ENCODE measurements around the gene CD28. TPM values are rescaled to one million over a fixed set of nuclear protein-coding genes. Genes with fewer than 3 reads are reported as not detected.

The CD28 gene
- total and polyA plus RNA-seq, 9 of the 15 experiments (the other 6 are each of a cell fraction or from before 2014, with no cell fraction given), result 0.01 to 0.11 TPM; not detected in 7

GRCh38 chr2:203692031-203692710, 14.3 kb upstream of the CD28 start (continued):
- TF ChIP-seq REST (IDR thresholded peaks at IDR 0.05; ENCODE audit: borderline replicate concordance), result no peak
- TF ChIP-seq REST (CRISPR knock-in tag; IDR thresholded peaks at IDR 0.05; ENCODE audit: low read depth), result no peak
- no peak for TF ChIP-seq HINFP (tag; conservative IDR thresholded peaks at IDR 0.05; ENCODE audit: low read depth)
- TF ChIP-seq MCM7 (IDR thresholded peaks at IDR 0.05), result no peak
- no peak for TF ChIP-seq ZNF282 (CRISPR knock-in tag; IDR thresholded peaks at IDR 0.05)

Measured in K562 (cell line).